Activated T-cell treated with anti-CD3 and anti-CD28 coated beads for 48 hours (primary cell): ENCODE data around the gene RSPRY1.
"Not testable (repeated sequence)": the region's sequence is repeated elsewhere in the genome, so short reads cannot be mapped to it uniquely, and the experiment has no call there.

Experiments used
- DNase-seq: peaks from one replicate; pipeline ENCODE4 v3.0.0-alpha.2; 2020; ENCODE audit warnings: low read depth

The RSPRY1 gene

DNA sequence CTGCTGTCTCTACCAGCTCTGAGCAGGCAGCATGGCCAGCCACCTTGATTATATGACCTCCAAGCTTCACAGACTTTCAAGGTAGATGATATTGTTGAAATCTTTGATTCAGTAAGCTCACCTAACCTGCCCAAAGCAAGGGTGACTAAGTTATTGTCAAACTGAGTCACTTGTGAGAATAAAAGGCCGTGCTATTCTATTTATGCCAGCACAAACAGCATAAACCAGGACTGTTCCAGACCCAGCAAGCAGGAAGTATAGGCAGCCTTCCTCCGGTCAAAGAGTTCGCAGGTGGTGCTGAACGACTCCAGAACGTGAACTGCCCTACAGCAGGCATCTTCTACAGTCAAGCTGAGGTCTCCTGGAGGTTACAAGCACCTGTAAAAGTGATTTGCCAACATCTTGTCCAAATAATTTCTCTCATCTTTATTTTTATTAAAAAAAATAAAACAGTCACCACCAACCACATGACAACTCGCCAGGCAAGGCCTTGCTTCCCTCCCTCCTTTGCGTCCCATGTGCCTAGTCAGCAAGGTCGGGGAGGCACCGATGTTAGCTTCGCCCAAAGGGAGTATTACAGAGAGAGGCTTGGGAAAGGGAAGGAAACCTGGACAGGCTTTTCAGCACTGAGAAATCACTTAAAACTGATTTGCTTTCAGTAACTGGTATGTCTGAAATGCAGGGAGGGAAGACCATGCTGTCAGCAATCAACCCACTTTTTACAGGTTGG is 69.7 kb downstream of the RSPRY1 start:
- no peak for DNase-seq

DNA sequence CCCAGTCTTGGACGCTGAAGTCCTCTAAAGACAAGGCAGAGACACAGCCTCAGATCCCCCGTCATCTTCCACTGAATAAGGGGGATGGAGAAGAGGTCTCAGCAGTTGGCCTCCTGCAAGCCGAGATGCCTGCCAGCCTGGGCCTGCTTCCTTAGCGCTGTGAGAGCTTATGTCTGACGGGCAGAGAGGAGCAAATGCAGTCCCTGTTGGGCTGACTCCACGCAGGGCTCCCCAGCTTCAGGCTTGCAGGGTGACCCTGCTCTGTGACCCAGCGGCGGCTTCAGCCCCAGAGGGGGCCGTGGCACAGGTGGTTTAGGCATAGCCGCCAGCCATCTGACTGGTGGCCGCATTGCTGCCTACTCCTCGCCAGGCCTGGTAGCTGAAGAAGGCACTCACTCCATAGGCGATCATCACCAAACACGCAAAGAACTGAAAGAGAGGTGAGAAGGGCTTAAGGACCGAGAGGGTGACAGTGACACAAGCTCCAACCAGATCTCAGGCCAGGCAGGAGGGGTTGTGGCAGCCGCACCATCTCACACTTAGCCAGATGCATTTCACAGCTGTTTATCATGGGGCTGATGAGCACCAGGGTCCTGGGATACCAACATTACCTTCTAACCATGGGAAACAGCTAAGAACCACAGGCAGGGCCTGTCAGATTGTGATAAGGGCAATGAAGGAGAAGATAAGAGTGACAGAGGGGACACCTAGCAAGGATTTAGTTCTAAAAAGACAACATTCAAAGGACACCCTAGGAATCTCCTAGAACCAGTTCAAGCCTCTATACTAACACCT is 70.7 kb downstream of the RSPRY1 start:
- DNase-seq, result no peak

DNA sequence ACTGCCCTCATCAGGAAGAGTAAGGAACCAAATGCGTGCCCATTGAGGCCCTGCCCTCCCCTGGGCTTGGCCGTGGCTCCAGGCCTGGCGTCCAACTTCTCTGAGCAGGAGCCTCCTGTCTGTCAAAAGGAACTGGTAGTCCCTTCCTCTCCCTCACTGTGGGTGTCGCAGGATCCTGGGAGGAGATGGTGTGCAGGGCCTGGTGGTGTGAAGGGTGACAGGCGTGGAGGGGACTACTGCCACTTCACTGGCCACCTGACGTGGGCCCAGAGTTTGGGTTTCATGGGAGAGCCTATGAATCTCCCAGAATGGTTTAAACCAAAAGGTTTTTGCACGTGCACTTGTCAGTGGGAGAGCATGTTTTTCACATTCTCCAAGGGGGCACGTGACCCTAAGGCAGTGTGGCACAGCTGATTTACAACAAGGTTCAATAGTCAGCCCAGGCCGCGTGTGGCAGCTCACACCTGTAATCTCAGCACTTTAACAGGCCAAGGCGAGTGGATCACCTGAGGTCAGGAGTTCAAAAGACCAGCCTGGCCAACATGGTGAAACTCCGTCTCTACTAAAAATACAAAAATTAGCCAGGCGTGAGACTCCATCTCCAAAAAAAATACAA is 71.4 kb downstream of the RSPRY1 start:
- DNase-seq, result no peak

DNA sequence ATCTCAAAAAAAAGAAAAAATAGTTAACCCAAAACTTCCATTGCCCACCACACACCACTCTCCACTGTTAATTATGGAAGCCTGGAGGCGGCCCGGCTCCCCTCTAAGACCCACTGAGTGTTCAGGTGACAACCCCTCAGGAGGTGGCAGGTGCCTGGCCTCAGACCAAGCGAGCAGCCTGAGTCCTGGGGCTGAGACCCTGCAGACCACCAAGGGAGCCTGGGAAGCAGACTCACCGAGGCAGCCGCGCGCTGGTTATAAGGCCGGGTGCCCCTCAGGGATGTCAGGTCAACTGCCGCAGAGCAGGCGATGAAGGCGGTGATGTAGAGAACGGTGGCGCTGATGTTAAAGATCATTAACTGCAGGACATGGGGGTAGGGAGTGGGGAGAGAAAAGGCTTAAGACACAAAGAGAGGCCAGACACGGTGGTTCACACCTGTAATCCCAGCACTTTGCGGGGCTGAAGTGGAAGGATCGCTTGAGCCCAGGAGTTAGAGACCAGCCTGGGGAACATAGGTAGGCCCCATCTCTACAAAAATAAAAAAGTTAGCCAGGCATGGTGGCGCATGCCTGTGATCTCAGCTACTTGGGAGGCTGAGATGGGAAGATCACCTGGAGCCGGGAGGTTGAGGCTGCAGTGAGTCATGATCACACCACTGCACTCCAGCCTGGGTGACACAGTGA is 72.2 kb downstream of the RSPRY1 start:
- DNase-seq, result no peak

DNA sequence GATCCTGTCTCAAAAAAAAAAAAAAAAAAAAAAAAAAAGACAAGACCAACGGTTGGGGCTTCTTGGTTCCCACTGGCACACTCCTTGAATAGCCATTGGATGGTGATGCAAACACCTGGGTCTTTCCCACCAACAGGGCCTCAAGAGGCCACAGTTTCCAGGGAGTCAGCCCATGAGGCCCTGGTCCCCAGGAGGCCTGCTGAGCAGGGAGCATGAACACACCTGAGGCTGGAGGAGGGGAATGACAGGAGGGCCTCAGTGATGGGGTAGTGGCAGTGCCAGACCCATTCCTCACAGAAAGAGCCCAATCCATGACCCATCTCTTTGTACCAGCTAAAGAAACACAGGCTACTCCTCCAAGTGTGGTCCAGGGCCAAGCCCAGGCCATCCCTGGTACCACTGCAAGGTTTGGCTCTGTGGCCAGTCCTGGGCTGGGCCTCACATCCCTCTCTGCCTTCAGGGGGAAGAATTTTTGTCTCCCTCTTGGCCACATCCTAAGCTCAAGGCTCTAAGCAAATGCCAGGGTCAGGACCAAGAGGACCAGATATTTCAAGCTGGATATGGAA is 72.9 kb downstream of the RSPRY1 start:
- no peak for DNase-seq

DNA sequence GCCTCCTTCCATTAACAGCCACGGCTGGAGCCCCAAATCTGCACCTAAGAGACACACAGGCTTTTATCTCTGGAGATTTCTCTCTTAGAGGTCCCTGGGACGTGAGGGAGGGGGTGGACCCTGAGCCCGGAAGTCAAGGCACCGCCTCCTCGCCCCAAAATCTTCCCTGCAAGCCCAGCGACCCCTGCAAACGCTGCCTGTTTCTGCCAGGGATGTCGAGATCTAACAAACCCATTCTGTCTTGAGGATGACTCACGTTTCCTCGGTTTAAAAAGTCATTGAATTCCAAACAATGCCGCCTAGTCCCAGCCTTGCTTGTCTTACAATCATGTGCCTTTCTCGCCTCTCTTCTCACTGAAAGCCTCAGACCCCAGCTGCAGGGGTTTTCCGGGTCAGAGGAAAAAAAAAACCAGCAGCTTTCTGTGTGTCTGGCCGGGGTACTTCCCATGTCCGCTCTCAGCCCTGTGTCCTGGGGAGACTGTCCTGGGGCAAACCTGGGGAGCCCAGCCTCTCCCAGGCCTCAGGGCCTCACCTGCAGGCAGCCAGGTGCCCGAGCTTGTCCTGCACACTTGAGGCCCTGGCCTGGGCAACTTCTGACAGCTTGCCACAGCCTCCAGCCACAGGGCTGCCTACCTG is 74.3 kb downstream of the RSPRY1 start:
- DNase-seq, result no peak

DNA sequence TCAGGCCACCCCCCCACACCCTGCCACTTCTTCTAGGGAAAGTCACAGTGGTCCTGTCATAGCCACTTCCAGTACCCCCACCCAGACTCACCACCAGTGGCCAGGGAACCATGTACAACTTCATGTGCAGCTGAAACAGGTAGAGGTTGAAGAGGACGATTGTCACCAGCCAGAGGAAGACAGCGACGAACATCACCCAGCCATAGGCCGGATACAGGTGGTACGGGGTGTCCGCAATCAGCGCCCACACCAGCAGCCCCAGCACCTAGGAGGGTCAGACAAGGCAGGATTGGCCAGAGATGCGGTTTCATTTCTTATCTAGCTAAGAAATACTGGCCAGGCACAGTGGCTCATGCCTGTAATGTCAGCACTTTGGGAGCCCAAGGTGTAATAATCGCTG is 75.7 kb downstream of the RSPRY1 start:
- DNase-seq, result no peak

DNA sequence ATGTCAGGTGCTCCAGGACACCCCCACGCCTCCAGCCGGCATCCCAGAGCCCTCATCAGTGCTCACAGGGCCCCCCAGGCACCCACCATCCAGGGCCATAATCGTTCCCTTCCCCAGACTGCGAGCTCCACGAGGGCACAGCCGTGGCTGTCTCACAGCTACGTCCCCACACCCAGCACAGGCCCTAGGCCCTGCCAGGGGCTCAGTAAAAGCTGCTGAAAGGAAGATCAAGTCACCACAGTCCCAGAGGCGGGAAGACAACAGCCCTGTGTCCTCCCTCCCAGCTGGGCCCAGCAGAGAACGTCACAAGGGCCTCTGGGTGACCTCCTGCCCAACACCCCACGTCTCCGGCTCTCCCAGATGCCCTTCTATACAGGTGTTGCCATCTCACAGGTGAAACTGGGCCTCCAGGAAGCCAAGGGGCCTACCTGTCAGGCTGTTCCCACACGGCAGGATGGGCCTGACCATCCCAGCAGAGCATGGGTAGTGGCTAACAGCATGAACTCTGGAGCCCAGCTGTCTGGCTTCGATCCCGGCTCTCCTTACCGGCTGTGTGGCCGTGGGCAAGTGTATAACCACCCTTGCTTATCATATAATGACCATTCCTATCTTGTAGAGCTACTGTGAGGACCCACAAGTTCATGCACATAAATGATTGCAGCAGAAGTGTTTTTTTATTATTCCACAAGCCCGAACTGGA is 76.9 kb downstream of the RSPRY1 start:
- no peak for DNase-seq

DNA sequence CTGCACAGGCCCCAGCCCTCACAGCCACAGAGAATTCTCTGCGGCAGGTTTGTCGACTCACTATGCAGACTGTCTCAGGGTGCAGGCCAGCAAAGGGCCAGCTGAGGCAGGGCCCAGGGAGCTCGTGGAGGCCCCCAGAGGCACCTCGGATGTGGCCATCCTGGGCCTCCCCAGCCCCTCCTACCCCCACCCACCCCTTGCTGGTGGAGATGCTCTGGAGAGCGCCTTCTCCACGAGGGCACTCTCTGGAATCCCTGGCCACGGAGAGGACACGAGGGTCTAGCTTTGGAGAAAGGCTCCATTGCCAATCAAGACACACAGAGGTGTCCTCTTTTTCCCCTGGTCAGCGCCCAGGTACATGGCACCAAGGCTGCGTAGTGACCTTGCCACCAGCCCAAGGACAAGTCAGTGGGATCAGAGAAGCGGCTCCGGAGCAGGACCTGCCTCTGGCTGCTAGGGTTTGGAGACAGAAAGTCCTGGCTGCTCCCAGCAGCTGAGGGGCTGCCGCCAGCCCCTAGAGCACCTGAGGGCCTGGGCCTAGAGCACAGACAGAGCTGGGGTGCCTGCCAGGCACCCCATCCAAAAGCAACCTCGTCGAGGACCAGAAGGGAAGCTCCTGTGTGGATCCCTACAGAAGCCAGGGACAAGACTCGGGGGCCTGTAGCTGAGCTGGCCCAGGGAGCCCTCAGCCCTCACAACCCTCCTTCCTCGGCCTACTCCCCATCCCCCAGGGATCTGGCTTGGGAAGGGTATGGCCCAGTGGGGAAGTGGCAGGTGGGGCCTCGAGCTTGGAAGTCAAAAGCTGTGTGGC is 77.6 kb downstream of the RSPRY1 start:
- no peak for DNase-seq

DNA sequence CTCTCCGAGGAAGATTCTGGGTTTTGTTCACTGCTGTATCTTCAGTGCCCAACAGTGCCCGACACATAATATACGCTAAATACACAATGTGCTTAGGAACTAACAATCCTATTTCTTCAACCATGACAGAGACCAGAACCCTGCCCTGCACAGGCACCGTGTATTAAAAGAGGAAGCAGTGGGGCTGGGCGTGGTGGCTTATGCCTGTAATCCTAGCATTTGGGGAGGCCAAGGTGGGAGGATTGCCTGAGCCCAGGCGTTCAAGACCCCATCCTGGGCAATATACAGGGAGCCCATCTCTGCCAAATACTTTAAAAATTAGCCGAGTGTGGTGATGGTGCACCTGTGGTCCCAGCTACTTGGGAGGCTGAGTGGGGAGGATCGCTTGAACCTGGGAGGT is 78.3 kb downstream of the RSPRY1 start:
- DNase-seq, result no peak

DNA sequence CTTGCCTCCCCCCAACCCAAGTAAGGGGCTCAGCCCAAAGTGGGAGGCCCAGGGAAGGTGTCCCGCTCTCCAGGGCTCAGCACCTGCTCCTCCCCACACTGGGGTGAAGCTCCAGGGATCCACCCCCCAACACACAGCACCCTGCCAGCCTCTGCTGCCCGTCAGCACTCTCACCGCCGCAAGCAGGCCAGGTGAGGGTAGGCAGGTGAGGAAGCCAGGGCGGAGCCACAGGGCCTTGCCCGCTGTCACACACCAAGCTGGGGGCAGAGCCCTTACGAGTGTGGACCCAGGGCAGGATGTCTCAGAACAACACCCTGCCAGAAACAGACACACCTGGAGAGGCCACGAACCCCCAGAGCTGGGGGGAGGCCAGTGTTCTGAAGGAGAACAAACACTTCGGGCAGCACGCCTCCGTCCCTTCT is 78.8 kb downstream of the RSPRY1 start:
- no peak for DNase-seq

DNA sequence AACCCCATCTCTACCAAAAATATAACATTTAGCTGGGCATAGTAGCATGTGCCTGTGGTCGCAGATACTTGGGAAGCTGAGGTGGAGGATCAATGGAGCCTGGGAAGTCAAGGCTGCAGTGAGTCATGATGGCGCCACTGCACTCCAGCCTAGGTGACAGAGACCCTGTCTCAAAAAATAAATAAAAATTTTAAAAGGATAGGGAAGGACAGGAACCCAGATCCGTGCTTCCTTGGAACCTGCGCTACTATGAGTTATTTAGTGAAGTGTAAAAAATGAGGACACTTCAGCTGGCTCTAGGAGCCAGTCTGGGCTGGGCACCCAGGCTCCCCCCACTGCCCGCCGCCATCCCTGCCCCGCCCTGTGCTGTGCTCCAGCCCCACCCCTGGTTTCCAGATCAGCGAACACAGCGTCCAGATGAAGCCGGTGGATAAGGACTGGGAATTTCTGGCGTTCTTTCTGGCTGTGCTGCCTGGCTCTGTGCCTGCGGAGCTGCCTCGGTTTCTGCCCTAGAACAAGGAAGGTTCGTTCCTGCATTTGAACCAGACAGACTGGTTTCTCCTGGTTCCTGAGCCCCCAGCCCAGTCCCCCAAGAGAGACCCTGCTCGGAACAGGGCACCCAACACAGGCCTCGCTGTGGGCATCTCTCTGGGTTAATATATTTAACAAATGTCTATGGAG is 79.9 kb downstream of the RSPRY1 start:
- no peak for DNase-seq

DNA sequence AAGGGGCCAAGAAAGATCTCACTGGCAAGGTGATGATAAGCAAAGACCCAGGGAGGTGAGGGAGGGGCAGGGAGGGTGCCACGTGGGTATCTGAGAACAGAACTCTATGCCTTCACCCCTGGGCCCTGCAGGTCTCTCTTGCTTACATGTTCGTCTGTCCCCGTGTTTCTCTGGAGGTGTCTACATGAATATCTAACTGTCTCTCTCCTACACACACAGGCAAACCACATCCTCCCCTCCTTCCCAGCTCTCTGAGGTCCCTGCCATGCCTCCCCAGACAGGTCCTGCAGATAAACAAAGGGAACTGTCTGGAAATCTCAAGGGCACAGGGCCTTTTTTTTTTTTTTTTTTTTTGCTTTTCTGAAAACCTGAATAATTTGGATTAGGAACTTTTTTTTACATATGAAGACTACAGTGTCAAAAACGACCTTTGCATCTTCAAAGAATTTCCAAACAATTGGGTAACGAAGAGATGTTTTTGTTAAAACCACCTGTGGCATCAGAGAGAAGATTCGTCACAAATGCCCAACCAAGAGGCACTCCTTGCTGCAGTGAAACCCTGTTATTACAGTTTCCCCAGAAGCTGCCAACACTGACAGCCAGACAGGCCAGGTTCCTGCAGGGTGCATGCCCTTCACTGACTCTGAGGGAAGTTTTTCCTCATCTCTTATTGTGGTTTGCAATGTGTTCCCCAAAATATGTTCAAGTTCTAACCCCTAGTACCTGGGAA is 80.6 kb downstream of the RSPRY1 start:
- no peak for DNase-seq

DNA sequence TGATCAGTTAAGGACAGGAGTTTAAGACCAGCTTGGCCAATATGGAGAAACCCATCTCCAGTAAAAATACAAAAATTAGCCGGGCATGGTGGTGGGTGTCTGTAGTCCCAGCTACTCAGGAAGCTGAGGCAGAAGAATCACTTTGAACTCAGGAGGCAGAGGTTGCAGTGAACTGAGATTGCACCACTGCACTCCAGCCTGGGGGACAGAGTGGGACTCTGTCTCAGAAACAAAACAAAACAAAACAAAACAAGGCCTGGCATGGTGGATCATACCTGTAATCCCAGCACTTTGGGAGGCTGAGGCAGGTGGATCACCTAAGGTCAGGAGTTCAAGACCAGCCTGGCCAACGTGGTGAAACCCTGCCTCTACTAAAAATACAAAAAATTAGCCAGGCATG is 81.2 kb downstream of the RSPRY1 start:
- DNase-seq, result not testable (repeated sequence)

DNA sequence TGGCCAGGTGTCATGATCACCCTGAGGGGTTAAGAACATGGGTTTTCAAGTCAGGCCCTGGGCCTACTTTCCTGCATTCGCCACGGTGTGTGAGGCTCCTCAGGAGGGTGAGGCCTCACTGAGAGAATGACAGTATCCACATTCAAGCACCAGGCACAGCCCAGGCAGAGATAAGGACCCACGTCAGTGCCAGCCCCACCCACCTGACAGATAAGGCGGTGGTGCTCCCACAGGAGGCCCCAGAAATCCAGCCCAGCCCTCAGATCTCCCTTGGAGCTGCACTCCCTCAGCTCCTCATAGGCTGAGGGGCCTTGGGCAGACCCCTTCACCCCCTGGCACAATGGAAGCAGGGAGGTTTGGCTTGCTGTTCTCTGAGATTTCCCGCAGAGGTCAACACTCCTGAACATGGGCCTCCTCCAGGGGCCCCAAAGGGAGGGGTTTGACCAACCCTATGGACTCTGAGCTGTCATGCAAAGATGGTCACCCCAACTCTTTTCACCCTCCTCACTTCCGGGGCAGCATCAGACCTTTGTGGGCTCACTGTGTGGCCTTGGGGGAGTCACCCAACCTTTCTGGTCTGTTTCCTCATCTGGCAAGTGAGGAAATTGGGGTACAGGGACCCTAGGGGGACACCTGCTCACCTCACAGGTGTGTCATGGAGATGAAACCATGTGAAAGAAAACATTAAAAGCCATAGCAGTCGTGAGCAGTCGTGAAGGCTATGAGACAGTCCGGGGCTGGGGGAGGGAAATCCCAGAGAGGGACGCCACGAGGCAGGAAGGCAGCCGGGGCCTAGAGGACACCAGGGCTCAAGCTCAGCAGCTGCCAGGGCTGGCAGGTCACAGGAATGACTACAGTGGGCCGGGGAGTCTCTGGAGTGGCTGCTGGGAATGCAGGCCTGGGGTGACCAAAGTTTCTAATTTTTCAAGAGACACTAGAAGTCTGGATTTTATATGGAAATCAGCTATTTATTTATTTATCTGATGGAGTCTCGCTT is 83.0 kb downstream of the RSPRY1 start:
- DNase-seq, result no peak

DNA sequence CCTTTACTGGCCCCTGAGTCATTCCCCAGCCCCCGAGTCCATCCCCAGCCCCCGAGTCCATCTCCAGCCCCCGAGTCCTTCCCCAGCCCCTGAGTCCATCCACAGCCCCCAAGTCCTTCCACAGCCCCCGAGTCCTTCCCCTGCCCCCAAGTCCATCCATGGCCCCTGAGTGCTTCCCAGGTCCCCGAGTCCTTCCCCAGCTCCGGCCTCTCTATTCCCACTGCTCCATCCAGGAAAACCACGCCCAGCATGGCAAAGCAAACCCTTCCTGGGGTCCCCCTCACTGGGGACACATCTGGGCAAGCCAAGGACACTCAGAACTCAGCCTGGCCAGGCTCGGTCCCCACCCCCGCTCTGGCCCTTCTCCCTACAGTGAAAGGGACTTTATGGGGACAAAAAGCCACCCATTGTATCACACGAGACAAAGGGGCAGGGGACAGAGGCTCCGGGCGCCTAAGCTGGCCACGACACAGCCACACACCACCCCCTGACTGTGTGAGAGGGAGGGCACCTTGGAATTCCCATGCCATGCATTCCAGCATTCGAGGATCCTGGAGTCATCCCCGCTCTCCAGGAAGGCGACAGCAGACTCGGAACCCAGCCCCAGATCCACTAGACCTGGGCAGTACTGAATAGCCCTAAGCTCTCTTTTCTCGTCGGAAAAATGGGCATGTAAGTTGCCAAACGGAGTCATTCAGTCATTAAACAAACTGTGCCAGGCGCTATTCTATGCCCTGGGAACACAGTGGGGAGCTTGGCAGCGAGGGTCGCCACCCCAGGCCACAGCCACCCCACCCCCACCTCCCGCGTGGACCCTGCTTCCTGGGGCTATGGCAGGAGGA is 84.3 kb downstream of the RSPRY1 start:
- DNase-seq, result no peak

DNA sequence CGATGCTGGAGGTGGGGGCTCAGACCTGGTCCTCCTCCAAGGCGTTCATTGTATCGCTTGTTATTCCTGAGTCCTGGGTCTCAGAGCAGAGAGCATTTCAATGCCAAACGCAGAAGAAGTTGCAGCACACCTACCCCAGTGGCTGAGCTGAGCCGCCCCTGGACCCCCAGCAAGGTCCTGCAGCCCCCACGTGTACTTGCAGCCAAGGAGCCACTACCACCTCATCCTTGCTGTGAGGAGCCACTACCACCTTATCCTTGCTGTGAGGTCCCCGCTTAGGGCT is 84.9 kb downstream of the RSPRY1 start:
- DNase-seq, result no peak
